Activated naive CD4-positive, alpha-beta T cell treated with anti-CD3 and anti-CD28 coated beads, Interleukin-2, amount 50 U/mL, for 16 hours (primary cell): ENCODE measurements around the gene SPATA3.

Experiments used
- DNase-seq: peaks from one replicate; pipeline ENCODE4 v3.0.0-alpha.2; 2020

Gene SPATA3

DNA sequence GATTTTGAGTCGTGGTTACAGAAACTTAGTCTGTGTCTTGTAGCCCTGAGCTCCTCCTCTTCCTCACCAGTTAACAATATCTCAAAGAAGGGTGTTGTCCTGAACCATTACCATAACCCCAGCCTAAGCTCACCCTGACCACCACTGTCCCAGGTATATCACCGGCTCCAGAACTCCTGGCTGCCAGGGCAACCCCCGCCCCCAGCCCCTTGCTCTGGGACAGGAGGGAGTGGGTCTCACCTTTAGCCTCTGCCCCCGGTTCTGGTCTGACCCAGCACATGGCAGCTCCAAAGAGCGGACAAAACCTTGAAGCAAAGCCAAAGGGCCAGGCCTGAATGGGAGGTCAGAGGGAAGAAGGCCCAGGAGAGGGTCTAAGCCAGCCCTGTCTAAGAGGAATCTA, 55.2 kb downstream of the SPATA3 start:
- no peak for DNase-seq

GRCh38 chr2:231052494-231053451, 56.9 kb downstream of the SPATA3 start:
- peak; percentile 85 for DNase-seq

- no peak for DNase-seq
Observed at GRCh38 chr2:231053846-231054245, 57.9 kb downstream of the SPATA3 start.

GRCh38 chr2:231056453-231057416, 60.8 kb downstream of the SPATA3 start, which contains the start of gene PSMD1:
PSMD1 (plus strand) TSS chr2:231056867; CDS start chr2:231057026, 159 bp downstream.
- DNase-seq, result peak; percentile 93

DNA sequence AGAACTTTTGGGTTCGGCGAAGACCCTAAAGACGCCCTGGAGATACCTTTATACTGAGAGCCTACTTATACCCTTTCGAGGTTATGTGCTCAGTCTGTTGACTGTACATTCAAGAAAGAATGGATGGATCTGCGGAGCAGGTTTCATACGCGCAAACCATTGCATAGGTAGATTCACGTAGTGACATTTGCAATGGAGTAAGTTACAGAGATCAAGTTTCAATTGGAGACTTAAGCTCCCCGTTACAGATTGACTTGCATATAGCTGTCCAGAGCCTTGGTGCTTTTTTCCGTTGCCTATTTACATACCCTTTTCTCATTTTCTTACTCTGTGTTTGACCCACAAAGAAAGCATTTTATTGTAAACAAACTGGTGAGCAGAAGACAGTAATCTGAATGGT, 61.7 kb downstream of the SPATA3 start:
- DNase-seq, result no peak
